HepG2 (cell line): ENCODE measurements around the gene LUC7L2. TPM values are rescaled to one million over a fixed set of nuclear protein-coding genes. Genes with fewer than 3 reads are reported as not detected.

Experiments
- ATAC-seq: fragments of 200-7000 bp; cut with Tn5 transposase; 3 replicates; pipeline ENCODE4 v1.9.1; 2020; ENCODE audit warnings: mild to moderate bottlenecking, moderate library complexity
- BruUV-seq: library from RNA; stranded (reverse); fragments of 400-500 nt; replicated peaks from 2 replicates; lab custom pipeline; 2021; lab: Mats Ljungman, UMichigan
- CTCF ChIA-PET: fragments of 300-600 bp; formaldehyde crosslinking; extraction: SDS; loops from one replicate; lab custom pipeline; 2021; ENCODE audit warnings: low total read pairs, inconsistent platforms, low intra/inter-chr PET ratio; lab: Yijun Ruan, JAX
- POLR2A ChIA-PET: fragments of 350-600 bp; sonication (Branson Sonifier 250); formaldehyde crosslinking; loops from one replicate; lab custom pipeline; 2020; ENCODE audit warnings: antibody characterized with exemption, inconsistent platforms; lab: Yijun Ruan, JAX
- DNase-seq: peaks from one replicate; pipeline ENCODE4 v3.0.0-alpha.2; 2015; ENCODE audit warnings: low spot score
- FAIRE-seq: peaks from 3 replicates; lab custom pipeline; 2011; peaks lifted over from hg19 to GRCh38; lab: Jason Lieb, UNC
- H2AFZ ChIP-seq: one replicate; pipeline ENCODE4 v1.6.1; 2011; ENCODE audit warnings: low read length, inconsistent platforms
- H3K27ac ChIP-seq: fragments of 300-600 bp; 3 replicates; pipeline ENCODE4 v1.8.0; 2011; ENCODE audit warnings: mixed run types, mild to moderate bottlenecking, mixed read lengths, low read length, inconsistent platforms; ENCODE audit not compliant: insufficient read depth; ENCODE audit errors: extremely low read length
- H3K27me3 ChIP-seq, 2 experiments: fragments of 200-600 bp in 1 of 2; 2 replicates in 1 of 2; 3 replicates in 1 of 2; pipeline versions ENCODE4 v1.6.0 to v1.8.0; 2011; ENCODE audit warnings: low read length in 2 of 2, mild to moderate bottlenecking in 2 of 2, moderate library complexity in 2 of 2, inconsistent platforms in 1 of 2; ENCODE audit not compliant: insufficient read depth in 2 of 2, control insufficient read depth in 1 of 2
- H3K36me3 ChIP-seq, 2 experiments: fragments of 200-600 bp in 1 of 2; replicated peaks in 1 of 2; 2 replicates in 1 of 2; 3 replicates in 1 of 2; pipeline versions ENCODE4 v1.5.1 to v1.8.0; 2011; ENCODE audit warnings: low read length in 2 of 2, inconsistent platforms in 1 of 2; ENCODE audit not compliant: insufficient read depth in 2 of 2, control insufficient read depth in 1 of 2
- H3K4me1 ChIP-seq: 2 replicates; pipeline ENCODE4 v1.5.1; 2012; ENCODE audit warnings: low read length, inconsistent platforms; ENCODE audit not compliant: insufficient read depth
- H3K4me2 ChIP-seq: 2 replicates; pipeline ENCODE4 v1.6.0; 2011; ENCODE audit warnings: low read depth, low read length, inconsistent platforms
- H3K4me3 ChIP-seq, 3 experiments: fragments of 200-600 bp in 1 of 3; sonication (generic), shearing (Covaris generic) in 1 of 3; replicated peaks in 1 of 3; 2 replicates each; pipeline ENCODE4 v1.5.1; 2011 to 2016; ENCODE audit warnings: low read length in 3 of 3, inconsistent platforms in 2 of 3, low read depth in 2 of 3, mild to moderate bottlenecking in 2 of 3, control low read depth in 1 of 3, mixed read lengths in 1 of 3; ENCODE audit not compliant: insufficient read depth in 1 of 3
- H3K79me2 ChIP-seq: one replicate; pipeline ENCODE4 v1.6.1; 2011; ENCODE audit warnings: low read length, inconsistent platforms; ENCODE audit not compliant: insufficient read depth
- H3K9ac ChIP-seq: 2 replicates; pipeline ENCODE4 v1.6.0; 2011; ENCODE audit warnings: mild to moderate bottlenecking, low read depth, low read length, inconsistent platforms; ENCODE audit not compliant: insufficient read depth
- H3K9me3 ChIP-seq: 2 replicates; pipeline ENCODE4 v1.5.1; 2012; ENCODE audit warnings: mild to moderate bottlenecking, low read length
- H4K20me1 ChIP-seq: 2 replicates; pipeline ENCODE4 v1.6.0; 2011; ENCODE audit warnings: inconsistent platforms, mild to moderate bottlenecking, low read length, moderate library complexity; ENCODE audit not compliant: insufficient read depth
- ATRX ChIP-seq: sonication (generic); formaldehyde crosslinking; IDR thresholded peaks from 2 replicates; pipeline ENCODE4 v1.4.0; 2020; ENCODE audit warnings: missing genetic modification reagents, borderline replicate concordance
- MAFF ChIP-seq: IDR thresholded peaks from 2 replicates; pipeline ENCODE4 v1.6.1; 2011; ENCODE audit warnings: low read depth, low read length, improper control_type of control experiment
- PAX8 ChIP-seq: sonication (generic); formaldehyde crosslinking; IDR thresholded peaks from 2 replicates; pipeline ENCODE4 v1.8.0; 2022; ENCODE audit warnings: mild to moderate bottlenecking, missing genetic modification reagents, borderline replicate concordance
- RXRB ChIP-seq: IDR thresholded peaks from 2 replicates; pipeline ENCODE4 v1.6.1; 2016; ENCODE audit warnings: borderline replicate concordance, missing genetic modification reagents, missing compliant biosample characterization
- U2AF2 ChIP-seq: fragments of 200-400 bp; formaldehyde crosslinking; IDR thresholded peaks from 2 replicates; pipeline ENCODE4 v1.6.1; 2017; ENCODE audit warnings: low read depth, mild to moderate bottlenecking, low read length
- ZFAT ChIP-seq: sonication (generic); formaldehyde crosslinking; conservative IDR thresholded peaks from 2 replicates; pipeline ENCODE4 v1.8.1; 2023; ENCODE audit warnings: missing genetic modification reagents, inconsistent platforms
- ZNF205 ChIP-seq: IDR thresholded peaks from 2 replicates; pipeline ENCODE4 v1.6.1; 2018; ENCODE audit warnings: missing biosample characterization, missing genetic modification reagents
- ZNF367 ChIP-seq: sonication (generic); formaldehyde crosslinking; IDR thresholded peaks from 2 replicates; pipeline ENCODE4 v1.4.0; 2020; ENCODE audit warnings: missing genetic modification reagents, borderline replicate concordance
- ZNF382 ChIP-seq: sonication (generic); formaldehyde crosslinking; IDR thresholded peaks from 2 replicates; pipeline ENCODE4 v1.5.0; 2020; ENCODE audit warnings: missing genetic modification reagents, mild to moderate bottlenecking, borderline replicate concordance
- ZNF619 ChIP-seq: sonication (generic); formaldehyde crosslinking; IDR thresholded peaks from 2 replicates; pipeline ENCODE4 v1.4.0; 2020; ENCODE audit warnings: mild to moderate bottlenecking, missing genetic modification reagents
- ZNF761 ChIP-seq: sonication (generic); formaldehyde crosslinking; conservative IDR thresholded peaks from 2 replicates; pipeline ENCODE4 v1.4.0; 2020; ENCODE audit warnings: mild to moderate bottlenecking, missing genetic modification reagents
- ZNF891 ChIP-seq: sonication (generic); formaldehyde crosslinking; IDR thresholded peaks from 2 replicates; pipeline ENCODE4 v1.5.0; 2020; ENCODE audit warnings: mild to moderate bottlenecking, missing genetic modification reagents
- ZSCAN9 ChIP-seq: IDR thresholded peaks from 2 replicates; pipeline ENCODE4 v1.6.1; 2016; ENCODE audit warnings: borderline replicate concordance
- WGBS: methylation state at CpG from one replicate; pipeline ENCODE4 v1.1.6; 2017; ENCODE audit warnings: low lambda C conversion rate; 5-methylcytosine and 5-hydroxymethylcytosine counted together
- in situ Hi-C: cut with HindIII; loops from 2 replicates; pipeline ENCODE4 v1.10.0; 2017; ENCODE audit warnings: low pct_unique_long_range_greater_than_20kb; ENCODE audit not compliant: extremely low pct_ligation_motif_present
- intact Hi-C: fragments of 100-400 bp; cut with micrococcal nuclease; formaldehyde crosslinking; loops from one replicate; pipeline ENCODE4 v1.10.0; 2022; ENCODE audit not compliant: unreplicated experiment
- polyA plus RNA-seq, 8 experiments: library from polyadenylated mRNA; depleted of rRNA in 3 of 8; stranded (reverse) in 7 of 8; unstranded in 1 of 8; fragments of >200 nt; fragmentation: Illumina TruSeq in 4 of 8; extraction: Trizol in 4 of 8; gene quantifications; 2 replicates each; pipeline versions ENCODE4 v1.2.1 to v1.2.3, GENCODE V29; 2011 to 2016; ENCODE audit warnings: low read depth in 4 of 8, missing spikeins in 1 of 8, mixed read lengths in 1 of 8; ENCODE audit not compliant: insufficient read depth in 1 of 8
- total RNA-seq, 5 experiments: library from RNA; depleted of rRNA; stranded (reverse); fragments of >200 nt; fragmentation: Illumina TruSeq; extraction: Trizol; gene quantifications; 2 replicates each; pipeline ENCODE4 v1.2.3, GENCODE V29; 2016; ENCODE audit warnings: low read depth in 1 of 5
- TF ChIP-seq, protein P1 (sequence below): sonication (generic); formaldehyde crosslinking; IDR thresholded peaks from 2 replicates; pipeline ENCODE4 v1.4.0; 2020; ENCODE audit warnings: missing genetic modification reagents, borderline replicate concordance

LUC7L2 gene
- total and polyA plus RNA-seq, 2 of the 13 experiments (the other 11 are each of a cell fraction or from before 2014, with no cell fraction given): 17.9 to 50.7 TPM

DNA sequence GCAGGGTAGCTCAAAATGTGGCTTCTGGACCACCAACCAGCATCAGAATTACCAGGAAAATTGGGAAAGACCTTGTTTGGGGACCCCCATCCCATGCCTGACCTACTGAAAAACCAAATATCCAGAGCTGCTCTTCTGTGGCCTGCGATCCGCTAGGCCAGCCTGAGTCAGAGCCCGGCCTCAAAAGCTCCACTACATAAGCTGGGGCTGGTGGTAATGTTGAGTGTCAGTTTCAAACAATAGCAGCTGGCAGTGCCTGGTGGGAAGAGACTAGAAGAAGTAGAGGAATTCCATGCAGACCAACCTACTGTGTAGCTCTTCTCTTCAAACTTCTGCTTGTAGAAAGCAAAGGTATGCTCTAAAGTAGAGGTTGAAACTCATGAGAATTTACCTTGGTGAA is 71.8 kb downstream of the LUC7L2 start:
- FAIRE-seq (no peak), ATAC-seq (no peak), DNase-seq (no peak)
- WGBS: 100% methylated on average over 3 of the region's 3 CpGs
- TF ChIP-seq, protein P1, sequence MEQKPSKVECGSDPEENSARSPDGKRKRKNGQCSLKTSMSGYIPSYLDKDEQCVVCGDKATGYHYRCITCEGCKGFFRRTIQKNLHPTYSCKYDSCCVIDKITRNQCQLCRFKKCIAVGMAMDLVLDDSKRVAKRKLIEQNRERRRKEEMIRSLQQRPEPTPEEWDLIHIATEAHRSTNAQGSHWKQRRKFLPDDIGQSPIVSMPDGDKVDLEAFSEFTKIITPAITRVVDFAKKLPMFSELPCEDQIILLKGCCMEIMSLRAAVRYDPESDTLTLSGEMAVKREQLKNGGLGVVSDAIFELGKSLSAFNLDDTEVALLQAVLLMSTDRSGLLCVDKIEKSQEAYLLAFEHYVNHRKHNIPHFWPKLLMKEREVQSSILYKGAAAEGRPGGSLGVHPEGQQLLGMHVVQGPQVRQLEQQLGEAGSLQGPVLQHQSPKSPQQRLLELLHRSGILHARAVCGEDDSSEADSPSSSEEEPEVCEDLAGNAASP (CRISPR knock-in tag): no peak
- no peak for TF ChIP-seq ZNF367 (CRISPR knock-in tag)
- no peak for TF ChIP-seq ZSCAN9 (CRISPR knock-in tag)
- no peak for TF ChIP-seq ZFAT (CRISPR knock-in tag)
- TF ChIP-seq MAFF: no peak
- no peak for TF ChIP-seq ZNF891 (CRISPR knock-in tag)
- in situ Hi-C loops (no loop called here), intact Hi-C loops (no loop called here)
- no peaks in the 10 kb centered on the region for H3K27me3 ChIP-seq
- no peaks in the 10 kb centered on the region for H3K4me1 ChIP-seq
- CTCF ChIA-PET: no interaction called here
- H4K20me1 ChIP-seq: no peaks in the 10 kb centered on the region
- H2AFZ ChIP-seq: no peak overlapping the region
- POLR2A ChIA-PET: no interaction called here
- H3K4me3 ChIP-seq: no peak overlapping the region
- H3K36me3 ChIP-seq: 0 out of 5 replicates have a peak, but pooled peaks cover 3 to 4% of the 10 kb centered on the region in 2 experiments
- BruUV-seq: no TSS peak
- H3K9ac ChIP-seq: no peak overlapping the region
- no peaks in the 10 kb centered on the region for H3K9me3 ChIP-seq
- H3K4me2 ChIP-seq: no peak overlapping the region
- no peaks in the 10 kb centered on the region for H3K79me2 ChIP-seq
- H3K27ac ChIP-seq: no peak overlapping the region

DNA sequence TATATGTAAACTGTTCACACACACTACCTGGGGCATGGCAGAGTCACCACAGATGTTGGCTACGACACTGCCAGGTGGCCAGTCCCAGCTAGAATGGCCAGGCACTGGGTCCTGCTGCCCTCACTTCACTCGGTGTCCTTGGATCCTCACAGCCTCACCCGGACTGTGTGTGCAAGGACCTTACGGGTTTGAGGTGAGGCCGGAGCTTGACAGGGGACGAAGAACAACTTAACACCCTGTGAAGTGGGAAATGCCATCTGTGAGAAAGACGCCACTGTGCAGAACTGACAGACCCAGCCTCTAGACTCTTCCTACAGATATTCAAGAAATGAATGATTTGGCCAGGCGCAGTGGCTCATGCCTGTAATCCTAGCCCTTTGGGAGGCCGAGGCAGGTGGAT is 77.1 kb downstream of the LUC7L2 start:
- ChIA-PET CTCF (no interaction called here), POLR2A (interaction anchor here (0.7 kb wide), 1 partner anchor 300 kb away, joined by 3 read pairs; no protein-coding TSS in a partner anchor)
- no peak for DNase-seq
- Histone ChIP-seq H3K79me2 (no peaks in the 10 kb centered on the region), H3K9ac (no peak overlapping the region), H4K20me1 (no peaks in the 10 kb centered on the region), H3K36me3 (no peaks in the 10 kb centered on the region), H3K27ac (no peak overlapping the region), H3K9me3 (no peaks in the 10 kb centered on the region), H3K4me3 (no peak overlapping the region), H2AFZ (no peak overlapping the region), H3K4me2 (no peak overlapping the region), H3K27me3 (no peaks in the 10 kb centered on the region), H3K4me1 (peaks cover 2% of the 10 kb centered on the region)
- in situ Hi-C loops: no loop called here
- no peak for ATAC-seq
- intact Hi-C loops: no loop called here
- no TSS peak for BruUV-seq
- WGBS: 100% methylated on average over 5 of the region's 9 CpGs
- FAIRE-seq: no peak
- TF ChIP-seq RXRB: no peak
- TF ChIP-seq PAX8 (CRISPR knock-in tag): no peak
- TF ChIP-seq ZNF382 (CRISPR knock-in tag): no peak
- TF ChIP-seq ZNF761 (CRISPR knock-in tag): no peak
- no peak for TF ChIP-seq ZNF205
- no peak for TF ChIP-seq ZNF619 (CRISPR knock-in tag)
- no peak for TF ChIP-seq ATRX
- TF ChIP-seq U2AF2: no peak
